Glutamatergic neuron (in vitro differentiated cells): ENCODE data around the gene LONRF3. TPM values are rescaled to one million over a fixed set of nuclear protein-coding genes. Genes with fewer than 3 reads are reported as not detected.

Experiments used
- DNase-seq: peaks from one replicate; pipeline ENCODE4 v3.0.0; 2022
- H3K27ac Mint-ChIP-seq: one replicate; pipeline ENCODE4 v1.8.0; 2020; ENCODE audit warnings: mild to moderate bottlenecking, mixed read lengths, inconsistent platforms; ENCODE audit not compliant: unreplicated experiment
- H3K27me3 Mint-ChIP-seq: one replicate; pipeline ENCODE4 v1.8.0; 2020; ENCODE audit warnings: mild to moderate bottlenecking, moderate library complexity, mixed read lengths, inconsistent platforms; ENCODE audit not compliant: unreplicated experiment
- H3K36me3 Mint-ChIP-seq: one replicate; pipeline ENCODE4 v1.8.0; 2020; ENCODE audit warnings: mild to moderate bottlenecking, mixed read lengths, inconsistent platforms; ENCODE audit not compliant: unreplicated experiment
- H3K4me1 Mint-ChIP-seq: one replicate; pipeline ENCODE4 v1.8.0; 2020; ENCODE audit warnings: mild to moderate bottlenecking, low read depth, mixed read lengths, inconsistent platforms; ENCODE audit not compliant: unreplicated experiment
- H3K4me3 Mint-ChIP-seq: one replicate; pipeline ENCODE4 v1.8.0; 2020; ENCODE audit warnings: mild to moderate bottlenecking, mixed read lengths, inconsistent platforms; ENCODE audit not compliant: unreplicated experiment
- H3K9me3 Mint-ChIP-seq: one replicate; pipeline ENCODE4 v1.8.0; 2020; ENCODE audit warnings: mild to moderate bottlenecking, moderate library complexity, mixed read lengths, inconsistent platforms; ENCODE audit not compliant: unreplicated experiment
- total RNA-seq: library from RNA; stranded (reverse); fragmentation: NEBNext Ultra II Directional; extraction: Animal tissue kit (Norgen Biotek cat#: 25700); gene quantifications from one replicate; pipeline ENCODE4 v1.2.1, GENCODE V29; 2021; ENCODE audit not compliant: unreplicated experiment
- TF ChIP-seq, protein P1 (sequence below): fragments of 200-600 bp; sonication (generic); IDR thresholded peaks from one replicate; pipeline ENCODE4 v1.5.0; 2021; ENCODE audit not compliant: partially characterized antibody, unreplicated experiment

LONRF3 gene
- total RNA-seq, 1 donor from 2014 or later: 0.29 TPM

DNA sequence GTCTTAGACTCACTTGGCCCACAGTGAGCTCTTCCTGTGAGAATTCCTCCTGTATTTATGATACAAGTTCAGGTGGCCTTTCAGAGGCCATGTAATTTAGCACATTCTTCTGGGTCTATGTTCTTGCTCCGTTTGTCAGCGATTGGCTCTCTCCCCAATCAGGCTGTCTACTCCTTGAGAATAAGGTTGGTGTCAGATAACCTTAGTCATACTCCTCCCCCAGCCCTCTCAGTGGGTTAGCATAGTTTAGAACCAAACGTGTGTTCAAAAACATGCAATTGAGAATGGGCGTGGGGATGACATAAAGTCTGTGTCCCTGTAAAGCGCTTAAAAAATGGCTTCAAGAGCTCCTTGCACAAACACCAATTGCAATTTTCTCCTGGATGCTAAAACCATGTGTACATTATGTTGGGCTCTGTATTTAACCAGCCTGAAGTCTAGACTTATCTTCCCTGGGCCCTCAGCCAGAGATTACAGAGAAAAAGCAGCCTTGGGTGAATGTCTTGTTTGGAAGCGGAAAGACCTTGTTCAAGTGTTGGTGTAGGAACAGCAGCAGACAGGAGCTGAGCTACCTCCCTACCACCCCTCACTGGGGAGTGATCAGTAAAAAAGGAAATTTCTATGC is 88.4 kb downstream of the LONRF3 start:
- no peak for DNase-seq
- Mint-ChIP-seq H3K9me3 (no peaks in the 10 kb centered on the region), H3K4me1 (no peaks in the 10 kb centered on the region), H3K36me3 (no peaks in the 10 kb centered on the region), H3K27me3 (peaks cover 3% of the 10 kb centered on the region), H3K4me3 (no peak overlapping the region), H3K27ac (no peak overlapping the region)
- TF ChIP-seq, protein P1, sequence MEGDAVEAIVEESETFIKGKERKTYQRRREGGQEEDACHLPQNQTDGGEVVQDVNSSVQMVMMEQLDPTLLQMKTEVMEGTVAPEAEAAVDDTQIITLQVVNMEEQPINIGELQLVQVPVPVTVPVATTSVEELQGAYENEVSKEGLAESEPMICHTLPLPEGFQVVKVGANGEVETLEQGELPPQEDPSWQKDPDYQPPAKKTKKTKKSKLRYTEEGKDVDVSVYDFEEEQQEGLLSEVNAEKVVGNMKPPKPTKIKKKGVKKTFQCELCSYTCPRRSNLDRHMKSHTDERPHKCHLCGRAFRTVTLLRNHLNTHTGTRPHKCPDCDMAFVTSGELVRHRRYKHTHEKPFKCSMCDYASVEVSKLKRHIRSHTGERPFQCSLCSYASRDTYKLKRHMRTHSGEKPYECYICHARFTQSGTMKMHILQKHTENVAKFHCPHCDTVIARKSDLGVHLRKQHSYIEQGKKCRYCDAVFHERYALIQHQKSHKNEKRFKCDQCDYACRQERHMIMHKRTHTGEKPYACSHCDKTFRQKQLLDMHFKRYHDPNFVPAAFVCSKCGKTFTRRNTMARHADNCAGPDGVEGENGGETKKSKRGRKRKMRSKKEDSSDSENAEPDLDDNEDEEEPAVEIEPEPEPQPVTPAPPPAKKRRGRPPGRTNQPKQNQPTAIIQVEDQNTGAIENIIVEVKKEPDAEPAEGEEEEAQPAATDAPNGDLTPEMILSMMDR: no peak

DNA sequence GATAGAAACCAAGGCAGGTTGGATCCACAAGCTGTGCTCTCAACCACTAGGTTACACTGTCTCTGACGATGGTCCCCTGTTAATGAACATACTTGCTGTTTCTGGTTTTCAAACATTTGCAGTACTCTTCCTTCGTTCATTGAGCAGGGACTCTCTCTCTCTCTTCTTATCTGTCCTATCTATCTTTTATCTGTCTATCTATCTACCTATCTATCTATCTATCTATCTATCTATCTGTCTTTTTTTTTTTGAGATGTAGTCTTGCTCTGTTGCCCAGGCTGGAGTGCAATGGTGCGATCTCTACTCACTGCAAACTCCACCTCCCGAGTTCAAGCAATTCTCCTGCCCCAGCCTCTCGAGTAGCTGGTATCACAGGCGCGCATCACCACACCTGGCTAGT is 89.0 kb downstream of the LONRF3 start:
- H3K27ac Mint-ChIP-seq: no peak overlapping the region
- TF ChIP-seq, protein P1: no peak
- peaks cover 3% of the 10 kb centered on the region for H3K27me3 Mint-ChIP-seq
- no peaks in the 10 kb centered on the region for H3K4me1 Mint-ChIP-seq
- DNase-seq: no peak
- no peaks in the 10 kb centered on the region for H3K9me3 Mint-ChIP-seq
- H3K36me3 Mint-ChIP-seq: no peaks in the 10 kb centered on the region
- H3K4me3 Mint-ChIP-seq: no peak overlapping the region

DNA sequence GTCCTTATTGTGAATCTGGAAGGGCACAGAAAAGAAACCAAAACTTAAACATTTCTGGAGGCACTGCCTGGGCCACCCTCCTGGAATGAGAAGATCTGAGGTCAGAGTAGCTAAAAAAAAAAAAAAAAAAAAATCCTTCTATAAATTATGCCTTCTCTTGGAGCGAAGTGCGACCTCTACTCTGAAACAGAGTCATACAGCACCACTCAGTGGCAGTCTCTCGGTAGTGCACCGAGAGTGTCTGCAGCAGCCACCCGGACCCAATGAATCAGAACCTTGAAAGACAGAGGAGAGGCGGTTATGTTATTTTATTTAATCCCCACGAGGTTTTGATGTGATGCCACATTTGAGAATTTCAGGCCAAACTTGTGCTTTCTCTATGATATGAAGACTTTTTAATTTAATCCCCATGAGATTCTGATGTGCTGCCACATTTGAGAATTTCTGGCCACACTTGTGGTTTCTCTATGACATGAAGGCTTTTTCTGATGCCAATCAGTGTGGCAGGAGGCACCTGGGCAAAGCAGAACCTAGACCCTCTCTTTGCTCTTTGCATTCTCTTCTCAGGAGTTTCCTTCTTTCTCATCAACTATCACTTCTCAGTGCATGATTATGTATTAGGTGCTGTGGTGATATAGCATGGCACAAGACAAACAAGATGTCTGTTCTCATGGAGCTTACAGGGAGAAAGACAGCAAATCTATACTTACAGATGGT is 92.8 kb downstream of the LONRF3 start:
- no peaks in the 10 kb centered on the region for H3K9me3 Mint-ChIP-seq
- H3K36me3 Mint-ChIP-seq: no peaks in the 10 kb centered on the region
- no peak overlapping the region for H3K4me3 Mint-ChIP-seq
- H3K27me3 Mint-ChIP-seq: peaks cover 3% of the 10 kb centered on the region
- DNase-seq: peak; percentile 57
- H3K27ac Mint-ChIP-seq: no peak overlapping the region
- no peaks in the 10 kb centered on the region for H3K4me1 Mint-ChIP-seq
- TF ChIP-seq, protein P1: peak; percentile 59

Other genes starting within 250 kb of the LONRF3 start
- gene IL13RA1, start 247.0 kb upstream of the LONRF3 start, total RNA-seq: 1.1 TPM
- 22.7 TPM for gene ZCCHC12, start 150.8 kb upstream of the LONRF3 start, total RNA-seq
- gene CT47C1, start 98.4 kb downstream of the LONRF3 start, total RNA-seq: not detected
- gene KIAA1210, start 153.2 kb downstream of the LONRF3 start, total RNA-seq: 0.98 TPM